ENCODE measurements around the gene SERPINA12.
"Not testable (repeated sequence)": the region's sequence is repeated elsewhere in the genome, so short reads cannot be mapped to it uniquely, and the experiment has no call there.

Gene SERPINA12

GRCh38 chr14:94536836-94537235 lies 27.6 kb upstream of the SERPINA12 start:
- DNase-seq, result no peak

DNA sequence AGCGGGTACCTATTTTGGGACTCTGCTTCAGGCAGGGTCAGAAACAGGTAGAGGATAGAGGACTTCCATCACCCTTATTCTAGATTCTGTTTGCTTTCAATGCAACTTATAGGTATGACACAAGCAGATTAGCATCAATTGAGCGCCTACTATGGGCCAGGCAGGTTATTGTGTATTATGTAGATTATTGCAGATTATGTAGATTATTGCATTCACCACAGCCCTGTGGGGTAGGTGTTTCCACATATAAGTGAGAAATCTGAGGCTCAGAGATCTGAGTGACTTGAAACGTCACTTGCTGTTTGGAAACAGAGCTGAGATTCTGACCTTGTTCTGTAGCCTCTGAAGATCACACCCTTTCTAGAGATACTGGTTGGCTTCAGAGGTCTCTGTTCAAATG lies 26.2 kb upstream of the SERPINA12 start:
- DNase-seq, result no peak

DNA sequence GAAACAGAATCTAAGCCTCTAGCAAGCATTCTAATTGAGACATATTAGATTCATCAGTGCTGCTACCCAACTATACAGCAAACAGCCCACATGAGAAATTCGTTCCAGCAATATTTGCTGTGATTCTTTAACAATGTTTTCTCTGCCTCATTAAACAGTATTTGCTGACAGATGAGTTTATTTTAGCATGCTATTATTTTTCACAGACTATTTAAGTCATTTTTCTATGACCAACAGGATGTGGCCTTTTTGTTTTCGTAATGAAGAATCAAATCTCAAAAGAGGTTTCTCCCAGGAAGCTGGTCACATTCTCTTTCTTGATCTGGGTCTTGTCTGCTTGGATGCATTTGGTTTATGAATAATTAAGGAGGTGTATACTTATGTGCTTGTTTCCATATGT lies 23.2 kb upstream of the SERPINA12 start:
- DNase-seq, result no peak

DNA sequence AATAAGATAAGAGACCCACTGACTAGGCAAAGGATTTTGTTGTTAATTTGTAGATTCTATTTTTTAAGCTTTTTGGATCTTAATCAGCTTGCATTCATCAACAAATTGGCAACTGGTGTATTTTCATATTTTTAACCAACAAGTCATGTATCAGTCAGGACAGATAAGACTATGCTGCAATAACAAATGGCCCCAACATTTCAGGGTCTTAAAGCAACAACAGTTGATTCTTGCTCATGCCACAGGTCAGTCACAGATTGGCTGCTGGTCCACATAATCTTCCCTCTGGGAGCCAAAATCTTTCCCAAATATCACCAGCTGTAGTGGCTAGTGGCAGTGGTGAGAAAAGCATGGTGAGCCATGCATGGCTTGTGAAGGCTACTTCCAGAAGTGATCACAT lies 21.9 kb upstream of the SERPINA12 start:
- no peak for DNase-seq

- no peak for DNase-seq
Observed at GRCh38 chr14:94524093-94524492, 14.8 kb upstream of the SERPINA12 start.

GRCh38 chr14:94523265-94523664 lies 14.0 kb upstream of the SERPINA12 start:
- DNase-seq, result no peak

- DNase-seq, result no peak
Observed at GRCh38 chr14:94522115-94522724, 13.0 kb upstream of the SERPINA12 start.

GRCh38 chr14:94521375-94522114 lies 12.3 kb upstream of the SERPINA12 start:
- no peak for DNase-seq

- DNase-seq, result no peak
Observed at GRCh38 chr14:94517641-94518257, 8.5 kb upstream of the SERPINA12 start.

- DNase-seq, result no peak
Observed at GRCh38 chr14:94517248-94517640, 8.0 kb upstream of the SERPINA12 start.

DNA sequence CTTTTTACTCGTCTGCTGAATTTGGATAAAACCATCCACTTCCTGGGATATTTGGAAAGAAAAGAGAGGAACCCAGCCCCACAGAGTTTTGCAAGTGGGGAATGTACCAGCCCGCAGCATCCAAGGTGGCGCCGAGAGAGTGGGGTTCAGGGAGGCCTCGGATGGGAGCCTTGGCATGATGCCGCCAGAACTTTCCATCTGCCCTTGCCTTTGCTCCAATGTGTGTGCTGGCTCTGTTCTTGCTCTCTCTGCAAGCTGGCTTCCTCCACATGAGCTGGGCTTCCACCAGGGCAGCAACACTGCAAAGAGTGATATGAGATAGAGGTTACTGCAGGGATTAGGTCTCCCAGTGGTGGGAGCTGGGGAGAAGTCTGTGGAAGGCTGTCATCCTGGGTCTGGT lies 6.6 kb upstream of the SERPINA12 start:
- no peak for DNase-seq

DNA sequence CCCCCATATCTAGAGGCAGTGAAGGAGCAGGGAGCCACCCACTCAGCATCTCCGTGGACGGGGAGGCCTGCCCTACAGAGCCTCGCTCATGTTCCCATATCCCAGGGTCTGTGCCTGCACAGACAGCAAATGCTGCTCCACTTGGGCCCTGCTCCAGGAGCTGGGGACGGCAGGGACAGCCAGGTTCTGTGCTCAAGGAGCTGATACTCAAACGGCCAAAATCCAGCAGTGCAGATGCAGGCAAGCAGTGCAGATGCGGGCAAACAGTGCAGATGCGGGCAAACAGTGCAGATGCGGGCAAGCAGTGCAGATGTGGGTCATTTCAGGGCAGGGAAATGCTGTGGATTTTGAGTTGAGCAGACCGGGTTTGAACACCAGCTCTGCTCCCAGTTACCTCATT lies 6.2 kb upstream of the SERPINA12 start:
- DNase-seq, result no peak

DNA sequence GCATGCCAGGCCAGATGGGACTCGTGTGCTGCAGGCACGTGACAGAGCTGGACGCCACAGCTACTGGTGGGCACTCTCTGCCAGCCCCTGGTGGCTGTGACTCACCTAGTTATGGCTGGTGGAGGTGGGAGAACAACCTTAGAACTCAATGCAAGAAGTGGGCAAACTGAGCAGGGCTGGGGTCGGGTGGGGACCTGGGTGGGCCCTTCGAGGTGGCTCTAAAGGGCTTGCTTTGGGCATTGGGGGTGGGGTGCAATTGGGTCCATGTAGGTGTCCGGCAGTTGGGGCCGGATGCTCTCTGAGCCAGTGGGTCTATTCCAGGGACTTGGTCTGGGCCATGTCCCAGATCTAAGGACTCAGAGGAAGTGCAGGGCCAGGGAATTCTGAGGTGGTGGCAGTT lies 5.1 kb upstream of the SERPINA12 start:
- no peak for DNase-seq

DNA sequence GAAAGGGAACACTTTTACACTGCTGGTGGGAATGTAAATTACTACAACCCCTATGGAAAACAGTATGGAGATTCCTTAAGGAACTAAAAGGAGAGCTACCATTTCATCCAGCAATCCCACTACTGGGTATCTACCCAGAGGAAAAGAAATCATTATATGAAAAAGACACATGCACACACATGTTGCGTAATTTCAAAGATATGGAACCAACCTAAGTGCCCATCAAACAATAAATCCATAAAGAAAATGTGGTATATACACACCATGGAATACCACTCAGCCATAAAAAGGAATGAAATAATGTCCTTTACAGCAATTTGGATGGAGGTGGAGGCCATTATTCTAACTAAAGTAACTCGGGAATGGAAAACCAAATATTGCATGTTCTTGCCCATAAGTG lies 1.2 kb upstream of the SERPINA12 start:
- not testable (repeated sequence) for DNase-seq

DNA sequence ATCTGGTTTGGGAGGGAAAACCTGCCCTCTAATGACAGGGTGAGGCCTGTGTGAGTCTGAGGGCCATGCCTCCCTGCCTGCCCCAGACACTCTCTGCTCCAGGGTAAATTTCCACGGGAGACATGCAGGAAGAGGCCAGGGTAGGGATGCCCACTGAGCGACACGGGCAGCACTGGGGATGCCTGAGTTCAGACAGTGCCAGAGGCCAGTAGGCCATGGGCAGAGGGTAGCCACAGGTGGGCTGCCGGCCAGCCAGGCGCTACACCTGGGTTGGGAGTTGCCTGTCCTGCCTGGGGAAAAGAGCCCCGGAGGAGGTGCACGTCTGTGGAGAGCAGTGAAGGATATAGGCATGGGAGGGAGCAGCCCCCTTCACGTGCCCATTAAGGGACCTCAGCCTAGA lies 3.6 kb downstream of the SERPINA12 start:
- DNase-seq, result no peak

GRCh38 chr14:94505206-94505605 lies 4.1 kb downstream of the SERPINA12 start:
- no peak for DNase-seq

DNA sequence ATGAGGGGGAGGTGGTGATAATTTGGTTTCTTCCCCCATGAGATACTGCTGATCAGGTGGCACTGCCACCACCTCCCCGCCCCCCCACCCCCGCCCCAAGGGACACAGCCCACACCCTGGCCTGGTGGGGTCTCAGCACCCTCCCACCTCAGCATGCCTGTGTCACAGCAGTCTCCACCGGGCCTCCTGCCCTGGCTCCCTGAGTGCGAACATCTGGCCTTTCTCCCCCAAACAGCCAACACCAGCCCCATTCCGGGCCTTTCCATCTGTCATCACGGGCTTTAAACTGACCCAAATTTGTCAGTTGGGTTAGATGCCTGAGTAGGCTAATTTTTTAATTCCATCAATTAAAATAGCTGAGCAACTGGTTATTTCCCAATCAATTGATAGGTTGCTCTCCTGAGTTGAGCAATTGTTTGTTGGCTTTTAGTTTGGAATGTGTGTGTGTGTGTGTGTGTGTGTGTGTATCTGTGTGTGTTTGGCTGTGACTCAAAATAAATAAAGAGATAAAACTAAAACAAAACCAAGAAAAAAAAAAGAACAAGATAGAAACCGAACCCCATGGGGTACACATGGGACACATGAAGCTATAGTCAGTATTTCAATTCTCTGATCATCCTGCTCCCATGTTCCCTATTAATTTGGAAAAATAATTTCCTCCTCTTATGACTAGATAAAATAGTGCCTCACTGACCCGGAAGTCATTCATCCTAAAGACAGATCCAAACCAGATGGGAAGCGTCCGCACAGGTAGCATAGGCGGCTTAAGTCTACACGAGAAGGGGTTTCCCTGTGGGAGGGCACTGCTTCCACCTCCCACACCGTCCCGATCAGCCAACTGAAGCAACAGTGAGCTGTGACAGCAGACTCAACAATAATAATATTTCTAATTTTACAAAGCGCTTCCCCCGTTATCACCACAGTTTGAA lies 7.4 kb downstream of the SERPINA12 start:
- DNase-seq, result no peak

DNA sequence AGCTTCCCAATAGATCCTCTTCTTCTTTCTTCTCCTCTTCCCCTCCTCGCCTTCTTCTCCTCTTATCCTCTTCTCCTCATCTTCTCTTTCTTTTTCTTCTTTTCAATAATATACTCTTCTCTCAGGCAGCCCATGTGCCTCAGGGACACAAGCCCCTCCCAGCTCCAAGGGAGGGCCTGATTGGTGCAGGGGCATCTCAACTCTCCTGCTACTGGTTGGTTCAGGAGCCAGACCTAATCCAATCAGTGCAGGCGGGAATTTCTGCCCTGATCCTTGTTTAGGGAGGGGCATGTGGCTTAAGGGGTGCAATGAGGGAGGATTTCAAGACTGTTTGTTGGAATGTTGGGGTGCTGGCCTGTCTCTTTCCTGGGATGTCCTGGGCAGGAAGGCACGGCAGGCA lies 9.0 kb downstream of the SERPINA12 start:
- DNase-seq, result no peak

- no peak for DNase-seq
Observed at GRCh38 chr14:94499673-94500072, 9.6 kb downstream of the SERPINA12 start.

DNA sequence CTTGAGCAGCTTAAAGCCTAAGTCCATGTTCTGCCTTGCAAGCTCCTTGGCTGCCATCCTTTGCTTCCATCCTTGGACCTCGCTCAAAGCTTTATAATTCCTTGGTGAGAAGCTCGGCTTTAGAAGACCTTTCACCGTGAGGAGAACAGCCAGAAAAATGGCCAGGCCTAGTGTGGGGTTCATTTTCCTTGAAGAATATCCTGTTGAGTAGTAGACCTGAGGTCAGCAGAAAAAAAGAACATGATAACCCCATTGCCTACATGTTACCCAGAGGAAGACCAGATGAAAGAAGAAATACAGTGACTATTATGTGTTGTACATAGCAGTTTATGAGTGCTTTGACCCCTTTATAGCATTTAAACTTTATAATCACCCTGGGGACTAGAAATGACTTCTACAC lies 11.1 kb downstream of the SERPINA12 start:
- no peak for DNase-seq

GRCh38 chr14:94494085-94494484 lies 15.2 kb downstream of the SERPINA12 start:
- DNase-seq, result no peak

GRCh38 chr14:94491511-94491910 lies 17.8 kb downstream of the SERPINA12 start:
- no peak for DNase-seq

DNA sequence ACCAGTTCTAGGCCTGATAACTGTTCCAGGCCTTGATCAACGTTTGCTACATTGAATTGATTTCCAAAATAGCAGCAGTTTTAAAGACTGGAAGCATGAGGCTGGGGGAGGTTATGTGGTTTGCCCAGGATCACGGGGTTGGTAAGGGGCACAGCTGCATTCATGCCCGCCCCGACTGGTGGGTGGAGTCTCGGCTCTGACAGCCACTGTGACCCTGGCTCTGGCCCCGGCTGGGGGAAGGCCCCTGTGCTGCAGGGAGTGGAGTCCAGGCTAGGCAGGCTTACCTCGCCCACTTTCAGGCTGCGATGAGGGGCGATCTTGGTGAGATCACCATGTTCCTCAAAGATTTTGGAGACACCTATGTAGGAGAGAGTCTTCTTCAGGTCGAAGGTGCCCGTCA lies 19.9 kb downstream of the SERPINA12 start:
- DNase-seq, result no peak

Data from CD4-positive, alpha-beta T cell treated with Interleukin-17A for 1 hour (primary cell).